Stimulated activated CD8-positive, alpha-beta memory T cell treated with anti-CD3 and anti-CD28 coated beads, Interleukin-12 subunit alpha, Interleukin-12 subunit beta, amount 100 ng/mL, for 24 hours (primary cell): Measurements from ENCODE around the gene THAP2.
"Not testable (repeated sequence)": the region's sequence is repeated elsewhere in the genome, so short reads cannot be mapped to it uniquely, and the experiment has no call there.

Experiments
- DNase-seq: peaks from one replicate; pipeline ENCODE4 v3.0.0-alpha.2; 2020; ENCODE audit errors: extremely low read depth

Gene THAP2

DNA sequence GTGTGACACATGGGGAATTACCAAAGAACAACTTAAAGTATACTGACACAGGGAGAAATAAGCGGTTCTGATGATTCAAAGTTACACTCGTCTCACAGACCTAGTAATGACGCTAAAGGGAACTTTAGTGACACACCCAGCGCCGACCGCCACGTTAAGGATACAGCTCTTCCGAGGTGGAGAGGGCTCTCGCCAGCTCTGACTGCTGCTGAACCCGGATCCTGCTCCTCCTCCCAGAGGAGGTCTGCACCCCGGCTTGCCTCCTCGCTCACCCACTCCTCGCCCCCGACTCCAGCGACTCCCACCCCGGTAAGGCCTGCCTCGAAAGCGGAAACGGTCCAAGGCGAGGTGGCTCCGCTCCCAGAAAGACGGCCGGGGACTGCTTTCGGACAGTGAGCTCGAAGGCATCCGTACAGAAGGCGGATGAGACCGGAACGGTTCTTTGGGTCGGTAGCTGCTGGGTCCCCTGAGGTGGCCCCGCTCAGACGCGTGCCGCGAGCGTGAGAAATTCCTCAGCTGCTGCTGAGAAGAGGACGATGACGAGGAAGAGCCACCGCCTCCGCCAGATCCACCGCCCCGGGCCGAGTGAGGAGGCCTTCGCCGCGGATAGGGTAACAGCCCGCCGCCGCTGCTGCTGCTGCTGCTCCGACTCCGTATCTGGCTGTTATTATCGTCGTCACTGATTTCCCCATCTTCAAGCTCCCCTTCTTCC, 1.1 kb upstream of the THAP2 start:
- DNase-seq: peak; percentile 36

- no peak for DNase-seq
Measured at GRCh38 chr12:71664411-71665089, 449 bp downstream of the THAP2 start.

- DNase-seq: no peak
Measured at GRCh38 chr12:71665090-71665463, 976 bp downstream of the THAP2 start.

GRCh38 chr12:71666259-71666658, 2.2 kb downstream of the THAP2 start:
- no peak for DNase-seq

GRCh38 chr12:71671311-71671710, 7.2 kb downstream of the THAP2 start:
- no peak for DNase-seq

DNA sequence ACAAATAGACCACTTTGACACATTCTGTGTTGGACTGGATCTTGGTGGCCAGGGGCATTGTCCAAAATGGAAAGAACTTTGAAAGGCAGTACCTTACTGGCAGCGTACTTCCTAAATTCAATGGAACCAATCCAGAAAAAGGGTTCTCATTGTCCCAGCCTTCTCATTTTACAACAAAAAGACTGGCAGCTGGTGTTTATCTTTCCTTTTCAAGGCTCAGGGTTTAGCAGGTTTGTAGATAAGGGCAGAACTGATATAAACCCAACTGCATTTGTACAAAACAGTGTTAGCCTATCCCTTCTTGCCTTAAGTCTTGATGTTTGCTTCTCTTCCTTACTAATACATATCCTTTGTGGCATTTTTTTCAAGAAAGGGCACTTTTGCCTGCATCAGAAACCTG, 7.7 kb downstream of the THAP2 start:
- DNase-seq: no peak

DNA sequence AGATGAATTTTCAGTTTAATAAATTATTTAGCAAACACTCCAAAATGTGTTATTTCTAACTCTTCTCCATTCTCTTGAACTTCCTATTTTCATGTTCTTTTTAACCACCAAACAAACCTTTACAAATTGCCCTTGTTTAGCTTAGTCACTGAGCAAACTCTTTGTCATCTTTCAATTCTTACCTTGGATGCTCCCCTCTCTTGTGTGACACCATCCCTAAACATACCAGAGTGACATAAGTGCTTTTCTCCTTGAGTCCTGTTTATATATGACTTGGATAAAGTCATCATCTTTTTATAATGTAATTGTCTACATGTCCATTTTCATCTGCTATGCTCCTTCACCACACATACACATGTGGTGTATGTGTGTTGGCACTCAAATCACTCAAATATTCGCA, 18.4 kb downstream of the THAP2 start:
- DNase-seq: no peak

GRCh38 chr12:71683633-71684032, 19.5 kb downstream of the THAP2 start:
- DNase-seq: no peak

GRCh38 chr12:71684081-71684480, 20.0 kb downstream of the THAP2 start:
- DNase-seq: no peak

DNA sequence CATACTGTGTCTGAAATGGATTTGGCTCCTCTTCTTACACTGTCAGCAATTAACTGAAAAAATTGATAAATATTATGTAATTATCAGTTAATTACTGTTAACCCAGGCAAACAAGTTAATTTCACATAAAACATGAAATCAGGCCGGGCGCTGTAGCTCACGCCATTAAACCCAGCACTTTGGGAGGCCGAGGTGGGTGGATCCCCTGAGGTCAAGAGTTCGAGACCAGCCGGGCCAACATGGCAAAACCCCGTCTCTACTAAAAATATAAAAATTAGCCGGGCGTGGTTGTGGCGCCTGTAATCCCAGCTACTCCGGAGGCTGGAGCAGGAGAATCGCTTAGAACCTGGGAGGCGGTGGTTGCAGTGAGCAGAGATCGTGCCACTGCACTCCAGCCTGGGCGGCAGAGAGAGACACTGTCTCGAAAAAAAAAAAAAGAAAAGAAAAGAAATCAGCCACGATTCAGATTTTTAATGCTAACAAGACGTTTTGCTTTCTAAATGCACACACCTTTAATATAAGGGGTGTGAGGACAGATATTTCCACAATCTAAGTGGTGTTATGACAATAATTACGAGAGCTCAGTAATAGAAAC, 21.3 kb downstream of the THAP2 start:
- DNase-seq: no peak

DNA sequence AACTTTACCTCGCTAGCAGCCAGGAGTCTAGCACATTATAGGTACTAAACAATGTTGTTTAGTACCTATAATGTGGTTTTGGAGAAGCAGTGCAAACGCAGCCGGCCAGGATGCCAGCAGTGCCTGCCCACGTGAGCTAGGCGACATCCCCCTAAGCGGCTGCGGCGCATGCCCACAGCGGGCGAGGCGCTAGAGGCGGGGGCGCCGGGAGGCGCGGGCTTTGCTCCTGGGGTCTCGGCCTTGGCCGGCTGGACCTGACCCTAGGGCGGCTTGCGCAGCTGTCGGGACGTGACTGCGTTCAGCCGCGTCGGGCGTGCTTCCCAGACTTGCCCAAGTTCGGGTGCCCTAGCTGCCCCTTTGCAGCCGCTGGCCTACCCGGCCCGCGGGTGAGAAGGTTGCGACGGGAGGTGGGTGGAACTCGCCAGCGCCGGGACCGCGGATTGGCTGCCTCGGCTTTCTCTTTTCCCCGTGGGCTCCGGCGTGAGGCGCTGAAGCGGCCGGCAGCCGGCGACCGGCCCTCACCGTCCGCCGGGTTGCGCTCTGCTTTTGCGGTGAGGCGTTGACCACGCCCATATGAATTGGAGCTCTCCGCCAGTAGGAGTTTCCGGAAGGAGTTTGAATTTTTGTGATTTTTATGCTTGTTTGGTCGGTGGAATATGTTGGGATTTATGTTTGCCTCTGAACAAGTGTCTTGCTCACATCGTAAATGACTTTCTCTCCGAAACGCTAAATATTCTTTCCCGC, 22.0 kb downstream of the THAP2 start, which contains the start of gene TMEM19:
TSS of gene TMEM19 (plus strand) at position 169 of the 744 bp plus-strand sequence. CDS start 599 bp downstream, outside the sequence.
- DNase-seq: peak; percentile 64

DNA sequence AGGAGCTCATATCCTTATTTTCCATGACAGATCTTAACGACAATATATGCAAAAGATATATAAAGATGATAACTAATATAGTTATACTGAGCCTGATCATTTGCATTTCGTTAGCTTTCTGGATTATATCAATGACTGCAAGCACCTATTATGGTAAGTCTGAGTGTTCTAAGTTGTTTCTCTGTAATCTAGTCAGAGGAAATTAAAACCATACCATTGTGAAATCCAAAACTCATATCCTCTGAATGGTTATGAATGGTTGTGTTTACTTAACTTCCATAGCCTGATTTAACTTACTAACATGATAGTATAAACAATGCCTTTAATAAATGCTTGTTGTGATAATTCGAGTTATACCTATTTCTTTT, 22.5 kb downstream of the THAP2 start:
- no peak for DNase-seq

DNA sequence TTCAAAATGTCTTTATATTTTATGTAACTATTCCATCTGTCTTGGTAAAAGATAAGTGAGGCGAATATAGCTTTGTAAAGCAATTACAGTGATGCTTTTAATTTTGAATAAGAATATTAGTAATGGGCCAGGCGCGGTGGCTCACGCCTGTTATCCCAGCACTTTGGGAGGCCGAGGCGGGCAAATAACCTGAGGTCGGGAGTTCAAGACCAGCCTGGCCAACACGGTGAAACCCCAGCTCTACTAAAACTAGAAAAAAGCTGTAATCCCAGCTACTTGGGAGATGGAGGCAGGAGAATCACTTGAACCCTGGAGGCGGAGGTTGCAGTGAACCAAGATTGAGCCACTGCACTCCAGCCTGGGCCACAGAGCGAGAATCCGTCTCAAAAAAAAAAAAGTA, 23.1 kb downstream of the THAP2 start:
- not testable (repeated sequence) for DNase-seq

- DNase-seq: no peak
Measured at GRCh38 chr12:71688961-71689570, 25.0 kb downstream of the THAP2 start.

- DNase-seq: no peak
Measured at GRCh38 chr12:71691504-71692129, 27.5 kb downstream of the THAP2 start.

- no peak for DNase-seq
Measured at GRCh38 chr12:71693126-71693525, 29.0 kb downstream of the THAP2 start.

- DNase-seq: not testable (repeated sequence)
Measured at GRCh38 chr12:71693651-71694050, 29.6 kb downstream of the THAP2 start.

GRCh38 chr12:71694099-71694820, 30.2 kb downstream of the THAP2 start:
- DNase-seq: no peak

DNA sequence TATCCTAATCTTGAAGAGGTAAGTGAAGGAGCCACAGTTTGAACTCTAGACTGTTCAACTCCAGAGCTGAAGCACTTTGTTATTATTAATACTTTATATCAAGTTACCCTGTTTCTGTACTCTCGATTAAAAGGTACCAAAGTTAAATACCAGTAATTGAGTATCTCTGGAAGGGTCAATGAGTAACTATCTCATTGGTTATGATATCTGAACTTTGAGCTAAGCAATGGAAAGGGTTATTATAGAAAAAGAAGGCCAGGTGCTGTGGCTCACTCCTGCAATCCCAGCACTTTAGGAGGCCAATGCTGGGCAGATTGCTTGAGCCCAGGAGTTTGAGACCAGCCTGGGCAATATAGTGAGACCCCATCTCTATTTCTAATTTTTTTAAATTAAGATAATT, 31.7 kb downstream of the THAP2 start:
- DNase-seq: no peak

GRCh38 chr12:71702181-71702580, 38.1 kb downstream of the THAP2 start:
- DNase-seq: not testable (repeated sequence)

GRCh38 chr12:71702590-71702989, 38.5 kb downstream of the THAP2 start:
- DNase-seq: no peak
